Measurements from ENCODE around the gene TTC21A.

DNA sequence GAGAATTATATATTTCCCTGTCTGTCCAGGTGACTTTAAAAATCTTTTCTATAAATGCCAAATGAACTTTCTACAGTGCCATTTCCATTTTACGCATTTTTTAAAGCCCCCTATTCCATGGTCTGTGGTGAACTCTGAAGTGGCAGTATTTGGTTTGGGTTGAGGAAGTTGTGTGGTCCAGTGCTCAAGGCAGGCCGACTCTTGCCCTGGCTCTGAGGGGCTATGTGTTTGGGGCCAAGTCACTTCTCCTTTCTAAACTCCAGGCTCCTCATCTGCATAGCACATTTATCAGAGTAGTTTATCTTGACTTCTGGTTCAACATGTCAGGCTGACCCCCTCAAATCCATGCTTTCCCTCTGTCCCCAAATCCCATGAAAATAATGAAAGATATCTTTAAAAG lies 14.1 kb downstream of the TTC21A start:
- TF ChIP-seq CTCF (IDR thresholded peaks at IDR 0.05; ENCODE audit: insufficient read depth, low read depth, low read length) (no peak), EZH2 (IDR thresholded peaks at IDR 0.05; ENCODE audit: insufficient read depth, low read length) (no peak)

Measured in astrocyte (in vitro differentiated cells and primary cell).